Measurements from ENCODE around the gene DPP7. TPM values are rescaled to one million over a fixed set of nuclear protein-coding genes. Genes with fewer than 3 reads are reported as not detected.

The DPP7 gene
- total and polyA plus RNA-seq, 10 of the 15 experiments (the other 5 are each of a cell fraction or from before 2014, with no cell fraction given): 0.68 to 245 (median 106) TPM

- ChIA-PET SMC1A (ENCODE audit: uncharacterized antibody, unreplicated experiment) (interaction anchor here (3.3 to 4.7 kb wide), 2 partner anchors 23 to 30 kb away, joined by 14 to 28 read pairs; no protein-coding TSS in a partner anchor), RAD21 (ENCODE audit: unreplicated experiment) (interaction anchor here (3.9 kb wide), 1 partner anchor 23 kb away, joined by 54 read pairs; no protein-coding TSS in a partner anchor), POLR2A (interaction anchor here (1.1 to 4.3 kb wide), 4 partner anchors 14 to 399 kb away, joined by 4 to 166 read pairs (median 21); partner anchors contain the start of genes CYSRT1, MRPL41 and RNF208), CTCF (no interaction called here)
- Histone ChIP-seq H3K79me2 (ENCODE audit: control insufficient read depth, insufficient read depth, low read length) (no peaks in the 10 kb centered on the region), H3K4me2 (ENCODE audit: control insufficient read depth, insufficient read depth) (no peak overlapping the region), H3K4me1 (ENCODE audit: control insufficient read depth, insufficient read depth, low read length) (peaks cover 15% of the 10 kb centered on the region), H3K27ac (ENCODE audit: control insufficient read depth, insufficient read depth) (no peak overlapping the region), H2AFZ (ENCODE audit: control insufficient read depth, low read depth, low read length) (no peak overlapping the region), H4K20me1 (ENCODE audit: control insufficient read depth, insufficient read depth) (no peaks in the 10 kb centered on the region), H3K27me3 (replicated peaks in 1 of 2; ENCODE audit: control insufficient read depth in 2 of 2, insufficient read depth in 2 of 2, low read length in 1 of 2) (no peaks in the 10 kb centered on the region), H3K9me3 (replicated peaks; ENCODE audit: control insufficient read depth, insufficient read depth, low read length) (no peaks in the 10 kb centered on the region; the same call in 2 of the 3 replicates), H3K4me3 (no peak overlapping the region), H3K9ac (ENCODE audit: control insufficient read depth, insufficient read depth, low read length) (no peak overlapping the region), H3K36me3 (ENCODE audit: control insufficient read depth in 2 of 2, insufficient read depth in 2 of 2, low read length in 1 of 2) (no peaks in the 10 kb centered on the region)
- ATAC-seq (no peak), DNase-seq (ENCODE audit: low read depth, low spot score) (no peak), FAIRE-seq (no peak)
- intact Hi-C loops (cut with micrococcal nuclease; ENCODE audit: unreplicated experiment): loop anchor here (5.0 kb wide), 1 partner anchor 36 kb away; no protein-coding TSS in a partner anchor
- no TSS peak for BruUV-seq (replicated peaks)
- TF ChIP-seq POLR2AphosphoS5 (IDR thresholded peaks at IDR 0.05; ENCODE audit: low read length): 0 out of 2 replicates have a peak, but pooled peaks have one; percentile 31
- TF ChIP-seq ZBTB33 (IDR thresholded peaks at IDR 0.05): no peak
- WGBS (ENCODE audit: insufficient coverage, insufficient replicate concordance, low lambda C conversion rate, missing lambda C conversion rate): 96% methylated on average over 7 of the region's 7 CpGs
- in situ Hi-C loops (cut with MboI): no loop called here
Observed at GRCh38 chr9:137152844-137153405, 38.4 kb upstream of the DPP7 start.
